DND-41 (cell line): Measurements from ENCODE around the gene MT1G.

Experiments used
- ATAC-seq: fragments of 200-7000 bp; cut with Tn5 transposase; 3 replicates; pipeline ENCODE4 v1.9.1; 2021; ENCODE audit warnings: low read depth; ENCODE audit not compliant: insufficient read depth
- DNase-seq: peaks from one replicate; pipeline ENCODE4 v3.0.0-alpha.2; 2020
- H2AFZ ChIP-seq: 2 replicates; pipeline ENCODE4 v1.6.0; 2012; ENCODE audit warnings: low read depth, low read length
- H3K27ac ChIP-seq: 2 replicates; pipeline ENCODE4 v1.5.1; 2012; ENCODE audit warnings: low read length, inconsistent platforms
- H3K27me3 ChIP-seq: fragments of 200-600 bp; sonication (generic); 2 replicates; pipeline ENCODE4 v1.6.0; 2012; ENCODE audit warnings: low read length, mild to moderate bottlenecking, inconsistent platforms; ENCODE audit not compliant: insufficient read depth, poor library complexity
- H3K36me3 ChIP-seq: 2 replicates; pipeline ENCODE4 v1.5.1; 2012; ENCODE audit warnings: low read length, inconsistent platforms; ENCODE audit not compliant: insufficient read depth
- H3K4me1 ChIP-seq: 2 replicates; pipeline ENCODE4 v1.5.1; 2012; ENCODE audit warnings: mild to moderate bottlenecking, low read length; ENCODE audit not compliant: insufficient read depth
- H3K4me2 ChIP-seq: 2 replicates; pipeline ENCODE4 v1.6.0; 2012; ENCODE audit warnings: mild to moderate bottlenecking, moderate library complexity, low read length, inconsistent platforms; ENCODE audit not compliant: insufficient read depth
- H3K4me3 ChIP-seq, 2 experiments: fragments of 200-600 bp in 1 of 2; shearing (Covaris generic) in 1 of 2; 2 replicates each; pipeline ENCODE4 v1.5.1; 2012 to 2016; ENCODE audit warnings: inconsistent platforms in 2 of 2, low read length in 2 of 2, mild to moderate bottlenecking in 2 of 2, low read depth in 1 of 2, moderate library complexity in 1 of 2
- H3K79me2 ChIP-seq: 2 replicates; pipeline ENCODE4 v1.6.0; 2012; ENCODE audit warnings: low read length, inconsistent platforms; ENCODE audit not compliant: insufficient read depth
- H3K9ac ChIP-seq: 2 replicates; pipeline ENCODE4 v1.6.0; 2012; ENCODE audit warnings: low read depth, mild to moderate bottlenecking, inconsistent platforms, low read length, moderate library complexity
- H3K9me3 ChIP-seq: 2 replicates; pipeline ENCODE4 v1.5.1; 2012; ENCODE audit warnings: low read length, moderate library complexity, mild to moderate bottlenecking, inconsistent platforms; ENCODE audit not compliant: insufficient read depth, severe bottlenecking
- H4K20me1 ChIP-seq: 2 replicates; pipeline ENCODE4 v1.6.0; 2012; ENCODE audit warnings: low read length; ENCODE audit not compliant: insufficient read depth
- EZH2 ChIP-seq: IDR thresholded peaks from 3 replicates; pipeline ENCODE4 v1.6.1; 2012; ENCODE audit warnings: borderline replicate concordance, low read depth, mild to moderate bottlenecking, moderate library complexity, low read length, inconsistent platforms; ENCODE audit not compliant: severe bottlenecking
- TF ChIP-seq, protein P1 (sequence below): IDR thresholded peaks from 2 replicates; pipeline ENCODE4 v1.5.1; 2012; ENCODE audit warnings: borderline replicate concordance, low read length, moderate library complexity, mild to moderate bottlenecking; ENCODE audit not compliant: poor library complexity, severe bottlenecking; ENCODE audit errors: extremely low read depth

The MT1G gene

DNA sequence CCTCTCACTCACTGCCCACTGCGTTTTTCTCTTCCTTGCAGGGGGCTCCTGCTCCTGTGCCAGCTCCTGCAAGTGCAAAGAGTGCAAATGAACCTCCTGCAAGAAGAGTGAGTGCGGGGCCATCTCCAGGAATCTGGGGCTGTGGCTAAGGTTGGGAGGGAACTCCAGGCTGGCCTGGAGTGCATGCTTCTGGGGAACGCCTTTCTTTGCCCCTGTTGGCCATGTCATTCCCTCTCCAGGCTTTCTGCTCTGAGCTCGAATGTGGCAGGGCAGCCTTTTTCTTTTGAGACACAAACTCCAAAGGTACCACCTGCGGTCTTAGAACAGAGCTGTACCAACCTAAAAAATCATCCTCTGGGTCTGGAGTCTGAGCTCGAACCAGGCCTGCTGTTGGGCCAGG is 49.7 kb downstream of the MT1G start:
- ATAC-seq (no peak), DNase-seq (no peak)
- H3K79me2 ChIP-seq: no peaks in the 10 kb centered on the region
- no peaks in the 10 kb centered on the region for H4K20me1 ChIP-seq
- H3K4me3 ChIP-seq: no peak overlapping the region
- H3K9me3 ChIP-seq: no peaks in the 10 kb centered on the region
- H3K9ac ChIP-seq: no peak overlapping the region
- no peak overlapping the region for H3K27ac ChIP-seq
- no peak for TF ChIP-seq EZH2
- TF ChIP-seq, protein P1, sequence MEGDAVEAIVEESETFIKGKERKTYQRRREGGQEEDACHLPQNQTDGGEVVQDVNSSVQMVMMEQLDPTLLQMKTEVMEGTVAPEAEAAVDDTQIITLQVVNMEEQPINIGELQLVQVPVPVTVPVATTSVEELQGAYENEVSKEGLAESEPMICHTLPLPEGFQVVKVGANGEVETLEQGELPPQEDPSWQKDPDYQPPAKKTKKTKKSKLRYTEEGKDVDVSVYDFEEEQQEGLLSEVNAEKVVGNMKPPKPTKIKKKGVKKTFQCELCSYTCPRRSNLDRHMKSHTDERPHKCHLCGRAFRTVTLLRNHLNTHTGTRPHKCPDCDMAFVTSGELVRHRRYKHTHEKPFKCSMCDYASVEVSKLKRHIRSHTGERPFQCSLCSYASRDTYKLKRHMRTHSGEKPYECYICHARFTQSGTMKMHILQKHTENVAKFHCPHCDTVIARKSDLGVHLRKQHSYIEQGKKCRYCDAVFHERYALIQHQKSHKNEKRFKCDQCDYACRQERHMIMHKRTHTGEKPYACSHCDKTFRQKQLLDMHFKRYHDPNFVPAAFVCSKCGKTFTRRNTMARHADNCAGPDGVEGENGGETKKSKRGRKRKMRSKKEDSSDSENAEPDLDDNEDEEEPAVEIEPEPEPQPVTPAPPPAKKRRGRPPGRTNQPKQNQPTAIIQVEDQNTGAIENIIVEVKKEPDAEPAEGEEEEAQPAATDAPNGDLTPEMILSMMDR: no peak
- peaks cover 7% of the 10 kb centered on the region for H3K27me3 ChIP-seq
- no peaks in the 10 kb centered on the region for H3K4me1 ChIP-seq
- no peak overlapping the region for H2AFZ ChIP-seq
- no peaks in the 10 kb centered on the region for H3K36me3 ChIP-seq
- no peak overlapping the region for H3K4me2 ChIP-seq

DNA sequence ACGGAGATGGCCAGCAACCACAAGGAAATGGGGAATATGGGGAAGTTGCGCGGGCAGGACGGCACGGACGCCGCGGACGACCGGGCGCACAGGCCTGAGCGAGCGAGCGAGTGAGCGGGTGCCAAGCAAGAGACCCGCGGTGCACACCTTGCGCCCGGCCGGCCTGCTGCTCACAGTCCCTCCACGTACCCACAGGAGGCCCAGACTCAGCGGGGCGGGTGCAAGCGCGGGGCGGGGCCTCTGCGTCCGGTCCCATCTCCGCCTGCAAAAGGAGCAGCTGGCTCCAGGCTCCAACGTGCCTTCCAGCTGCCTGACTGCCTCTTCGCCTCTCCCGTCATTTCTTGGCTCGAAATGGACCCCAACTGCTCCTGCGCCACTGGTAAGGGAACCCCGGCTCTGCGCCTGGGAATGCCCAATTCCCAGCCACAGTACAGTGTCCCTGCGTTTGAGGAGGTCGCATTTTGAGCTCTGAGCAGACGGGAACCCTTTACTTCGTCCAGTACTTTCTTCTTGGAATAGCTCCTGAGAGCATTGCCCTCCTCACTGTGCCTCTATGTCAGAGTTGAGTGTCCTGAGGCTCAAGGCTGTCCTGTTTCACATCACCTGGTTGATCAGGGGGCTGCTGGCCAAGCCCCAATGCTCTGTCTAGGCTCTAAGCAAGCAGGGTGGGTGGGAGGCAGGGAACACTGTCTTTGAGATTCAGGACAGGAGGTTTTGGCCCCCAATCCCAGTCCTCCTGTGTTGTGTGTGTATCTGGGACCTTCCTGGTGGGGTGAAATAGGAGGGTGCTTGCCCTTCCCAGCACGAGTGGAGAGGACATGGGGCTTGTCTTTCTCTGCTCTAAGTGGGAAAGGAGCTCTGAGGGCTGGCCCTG is 50.4 kb downstream of the MT1G start:
- no peaks in the 10 kb centered on the region for H3K79me2 ChIP-seq
- no peaks in the 10 kb centered on the region for H3K9me3 ChIP-seq
- no peaks in the 10 kb centered on the region for H3K4me1 ChIP-seq
- no peak for DNase-seq
- no peak overlapping the region for H3K27ac ChIP-seq
- TF ChIP-seq, protein P1: no peak
- TF ChIP-seq EZH2: no peak
- H3K4me3 ChIP-seq: no peak overlapping the region
- no peak overlapping the region for H2AFZ ChIP-seq
- no peak overlapping the region for H3K9ac ChIP-seq
- ATAC-seq: no peak
- no peaks in the 10 kb centered on the region for H4K20me1 ChIP-seq
- no peak overlapping the region for H3K4me2 ChIP-seq
- no peaks in the 10 kb centered on the region for H3K36me3 ChIP-seq
- peaks cover 7% of the 10 kb centered on the region for H3K27me3 ChIP-seq
